Loucy (cell line): ENCODE data around the gene KIRREL1.

Experiments
- CTCF ChIP-seq: fragments of 200-600 bp; sonication (generic); conservative IDR thresholded peaks from 2 replicates; pipeline ENCODE4 v1.5.1; 2014; ENCODE audit warnings: mild to moderate bottlenecking, antibody characterized with exemption, low read length
- EZH2phosphoT487 ChIP-seq: fragments of 200-600 bp; IDR thresholded peaks from 2 replicates; pipeline ENCODE4 v1.6.1; 2018; ENCODE audit warnings: antibody characterized with exemption, mild to moderate bottlenecking, moderate library complexity, borderline replicate concordance

- TF ChIP-seq CTCF (no peak), EZH2phosphoT487 (no peak)
Observed at GRCh38 chr1:158049853-158050252, 56.4 kb downstream of the KIRREL1 start.
